ENCODE measurements around the gene ARHGAP29.

ARHGAP29 gene

DNA sequence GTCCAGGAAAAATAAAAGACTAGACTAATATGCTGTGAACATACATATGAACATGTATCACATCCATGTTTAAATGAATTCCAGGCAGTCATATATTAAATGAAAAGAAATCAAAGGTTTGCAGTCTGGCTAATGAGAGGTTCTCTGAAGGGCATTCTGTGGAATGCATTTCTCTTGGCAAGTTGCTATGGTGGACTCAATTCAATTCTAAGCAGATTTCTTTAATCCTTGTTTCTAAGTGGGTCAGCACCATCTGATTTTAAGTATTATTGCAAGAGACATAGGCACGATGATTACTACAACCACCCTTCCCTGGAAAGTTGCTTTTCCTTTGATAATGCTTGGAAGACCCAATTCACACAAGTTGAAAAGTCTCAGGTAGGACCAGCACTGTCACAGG lies 92.5 kb downstream of the ARHGAP29 start:
- Histone ChIP-seq H3K4me3 (ENCODE audit: low read depth in 1 of 2, low read length in 2 of 2) (no peak overlapping the region), H3K9ac (ENCODE audit: low read depth, low read length) (no peak overlapping the region), H3K27ac (ENCODE audit: low read length) (no peak overlapping the region), H3K36me3 (ENCODE audit: insufficient read depth, low read length) (no peaks in the 10 kb centered on the region), H3K4me1 (ENCODE audit: insufficient read depth, low read length) (no peaks in the 10 kb centered on the region), H3K27me3 (ENCODE audit: insufficient read depth, low read length, poor library complexity) (no peaks in the 10 kb centered on the region), H2AFZ (ENCODE audit: low read depth, low read length) (no peak overlapping the region), H3K4me2 (ENCODE audit: insufficient read depth, low read length) (no peak overlapping the region), H4K20me1 (ENCODE audit: insufficient read depth, low read length) (no peaks in the 10 kb centered on the region), H3K9me3 (ENCODE audit: insufficient read depth, low read length, severe bottlenecking) (no peaks in the 10 kb centered on the region), H3K79me2 (ENCODE audit: insufficient read depth, low read length) (no peaks in the 10 kb centered on the region)
- no peak for ATAC-seq (ENCODE audit: insufficient read depth, low read depth)
- no peak for DNase-seq
- TF ChIP-seq, protein P1, sequence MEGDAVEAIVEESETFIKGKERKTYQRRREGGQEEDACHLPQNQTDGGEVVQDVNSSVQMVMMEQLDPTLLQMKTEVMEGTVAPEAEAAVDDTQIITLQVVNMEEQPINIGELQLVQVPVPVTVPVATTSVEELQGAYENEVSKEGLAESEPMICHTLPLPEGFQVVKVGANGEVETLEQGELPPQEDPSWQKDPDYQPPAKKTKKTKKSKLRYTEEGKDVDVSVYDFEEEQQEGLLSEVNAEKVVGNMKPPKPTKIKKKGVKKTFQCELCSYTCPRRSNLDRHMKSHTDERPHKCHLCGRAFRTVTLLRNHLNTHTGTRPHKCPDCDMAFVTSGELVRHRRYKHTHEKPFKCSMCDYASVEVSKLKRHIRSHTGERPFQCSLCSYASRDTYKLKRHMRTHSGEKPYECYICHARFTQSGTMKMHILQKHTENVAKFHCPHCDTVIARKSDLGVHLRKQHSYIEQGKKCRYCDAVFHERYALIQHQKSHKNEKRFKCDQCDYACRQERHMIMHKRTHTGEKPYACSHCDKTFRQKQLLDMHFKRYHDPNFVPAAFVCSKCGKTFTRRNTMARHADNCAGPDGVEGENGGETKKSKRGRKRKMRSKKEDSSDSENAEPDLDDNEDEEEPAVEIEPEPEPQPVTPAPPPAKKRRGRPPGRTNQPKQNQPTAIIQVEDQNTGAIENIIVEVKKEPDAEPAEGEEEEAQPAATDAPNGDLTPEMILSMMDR (IDR thresholded peaks at IDR 0.05; ENCODE audit: borderline replicate concordance, extremely low read depth, low read length, poor library complexity, severe bottlenecking): no peak
- no peak for TF ChIP-seq EZH2 (IDR thresholded peaks at IDR 0.05; ENCODE audit: borderline replicate concordance, low read depth, low read length, severe bottlenecking)

DNA sequence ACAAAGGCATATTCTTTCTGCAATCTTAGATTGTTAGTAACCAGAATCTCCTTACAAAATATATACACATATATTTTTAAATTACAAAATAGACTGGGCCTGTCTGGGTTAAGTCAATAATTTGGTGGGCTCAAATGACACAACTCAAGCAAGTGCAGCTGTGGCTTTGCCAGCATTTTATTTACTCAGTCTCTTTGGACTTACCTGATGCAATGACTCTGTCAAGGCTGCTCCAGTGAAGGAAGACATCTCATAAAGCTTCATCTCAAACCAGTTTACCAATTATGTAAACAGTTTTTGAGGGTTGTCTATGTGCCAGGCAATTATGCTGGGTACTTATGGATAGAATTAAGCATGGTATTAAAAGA lies 93.6 kb downstream of the ARHGAP29 start:
- no peaks in the 10 kb centered on the region for H4K20me1 ChIP-seq (ENCODE audit: insufficient read depth, low read length)
- no peak overlapping the region for H3K9ac ChIP-seq (ENCODE audit: low read depth, low read length)
- no peak overlapping the region for H3K27ac ChIP-seq (ENCODE audit: low read length)
- H3K79me2 ChIP-seq (ENCODE audit: insufficient read depth, low read length): no peaks in the 10 kb centered on the region
- H3K4me3 ChIP-seq (ENCODE audit: low read depth in 1 of 2, low read length in 2 of 2): no peak overlapping the region
- no peak for ATAC-seq (ENCODE audit: insufficient read depth, low read depth)
- H3K4me2 ChIP-seq (ENCODE audit: insufficient read depth, low read length): no peak overlapping the region
- H3K27me3 ChIP-seq (ENCODE audit: insufficient read depth, low read length, poor library complexity): no peaks in the 10 kb centered on the region
- H3K36me3 ChIP-seq (ENCODE audit: insufficient read depth, low read length): no peaks in the 10 kb centered on the region
- no peak for DNase-seq
- H3K4me1 ChIP-seq (ENCODE audit: insufficient read depth, low read length): no peaks in the 10 kb centered on the region
- TF ChIP-seq EZH2 (IDR thresholded peaks at IDR 0.05; ENCODE audit: borderline replicate concordance, low read depth, low read length, severe bottlenecking): no peak
- TF ChIP-seq, protein P1 (IDR thresholded peaks at IDR 0.05; ENCODE audit: borderline replicate concordance, extremely low read depth, low read length, poor library complexity, severe bottlenecking): no peak
- no peak overlapping the region for H2AFZ ChIP-seq (ENCODE audit: low read depth, low read length)
- no peaks in the 10 kb centered on the region for H3K9me3 ChIP-seq (ENCODE audit: insufficient read depth, low read length, severe bottlenecking)

DNA sequence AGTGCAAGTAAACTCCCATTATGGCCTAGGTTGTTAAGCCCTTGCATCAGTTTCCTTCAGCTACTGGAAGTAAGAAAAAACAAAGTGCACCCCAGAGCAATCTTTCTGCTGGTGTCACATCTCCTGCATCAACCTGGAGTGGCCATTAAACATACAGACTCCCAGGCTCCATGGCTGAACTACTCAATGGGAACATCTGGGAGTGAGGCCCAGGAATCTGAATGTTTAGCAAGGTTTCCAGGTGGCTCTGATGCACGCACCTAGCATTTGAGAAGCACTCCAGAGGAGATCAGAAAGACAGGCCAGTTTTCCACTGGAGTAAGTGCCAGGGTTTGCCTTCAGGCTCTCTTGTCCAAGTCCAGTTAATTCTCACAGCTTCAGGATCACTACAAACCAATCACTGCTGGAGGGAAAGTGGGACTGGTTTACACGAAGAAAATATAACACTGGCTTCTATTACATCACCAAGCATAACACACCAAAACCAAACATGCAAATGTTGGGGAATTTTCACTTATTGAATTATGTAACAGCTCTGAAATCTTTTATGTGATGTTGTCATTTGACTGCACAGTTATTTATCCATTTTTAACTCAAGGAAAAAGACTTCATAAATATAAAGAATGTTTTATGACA lies 94.1 kb downstream of the ARHGAP29 start:
- DNase-seq (no peak), ATAC-seq (ENCODE audit: insufficient read depth, low read depth) (no peak)
- Histone ChIP-seq H2AFZ (ENCODE audit: low read depth, low read length) (no peak overlapping the region), H4K20me1 (ENCODE audit: insufficient read depth, low read length) (no peaks in the 10 kb centered on the region), H3K36me3 (ENCODE audit: insufficient read depth, low read length) (no peaks in the 10 kb centered on the region), H3K27ac (ENCODE audit: low read length) (no peak overlapping the region), H3K4me3 (ENCODE audit: low read depth in 1 of 2, low read length in 2 of 2) (no peak overlapping the region), H3K9me3 (ENCODE audit: insufficient read depth, low read length, severe bottlenecking) (no peaks in the 10 kb centered on the region), H3K79me2 (ENCODE audit: insufficient read depth, low read length) (no peaks in the 10 kb centered on the region), H3K9ac (ENCODE audit: low read depth, low read length) (no peak overlapping the region), H3K27me3 (ENCODE audit: insufficient read depth, low read length, poor library complexity) (no peaks in the 10 kb centered on the region), H3K4me1 (ENCODE audit: insufficient read depth, low read length) (no peaks in the 10 kb centered on the region), H3K4me2 (ENCODE audit: insufficient read depth, low read length) (no peak overlapping the region)
- TF ChIP-seq, protein P1 (IDR thresholded peaks at IDR 0.05; ENCODE audit: borderline replicate concordance, extremely low read depth, low read length, poor library complexity, severe bottlenecking): no peak
- no peak for TF ChIP-seq EZH2 (IDR thresholded peaks at IDR 0.05; ENCODE audit: borderline replicate concordance, low read depth, low read length, severe bottlenecking)

Measured in DND-41 (cell line).